Activated naive CD4-positive, alpha-beta T cell treated with anti-CD3 and anti-CD28 coated beads for 36 hours (primary cell): Measurements from ENCODE around the gene CYB561D2. TPM values are rescaled to one million over a fixed set of nuclear protein-coding genes. Genes with fewer than 3 reads are reported as not detected.

Source experiments
- CTCF ChIA-PET: fragments of 350-600 bp; sonication (Branson Sonifier 250); formaldehyde crosslinking; loops from one replicate; lab custom pipeline; 2021; ENCODE audit warnings: antibody characterized with exemption; lab: Charles Lee
- DNase-seq: peaks from one replicate; pipeline ENCODE4 v3.0.0-alpha.2; 2020
- H3K27ac Mint-ChIP-seq: one replicate; pipeline ENCODE4 v1.8.0; 2021; ENCODE audit warnings: mild to moderate bottlenecking, mixed read lengths
- H3K27me3 Mint-ChIP-seq: one replicate; pipeline ENCODE4 v1.8.0; 2021; ENCODE audit warnings: low read depth, mixed read lengths
- H3K36me3 Mint-ChIP-seq: one replicate; pipeline ENCODE4 v1.8.0; 2021; ENCODE audit warnings: low read depth, mixed read lengths
- H3K4me1 Mint-ChIP-seq: one replicate; pipeline ENCODE4 v1.8.0; 2021; ENCODE audit warnings: low read depth, mixed read lengths
- H3K4me3 Mint-ChIP-seq: one replicate; pipeline ENCODE4 v1.8.0; 2021; ENCODE audit warnings: mild to moderate bottlenecking, moderate library complexity, mixed read lengths
- H3K9me3 Mint-ChIP-seq: one replicate; pipeline ENCODE4 v1.8.0; 2021; ENCODE audit warnings: mixed read lengths
- intact Hi-C: fragments of 100-400 bp; cut with micrococcal nuclease; formaldehyde crosslinking; loops from one replicate; pipeline ENCODE4 v1.15.1; 2023
- total RNA-seq, 2 experiments: library from RNA; stranded (reverse); gene quantifications; one replicate each; pipeline ENCODE4 v1.2.3, GENCODE V29; 2021

Gene CYB561D2
- total RNA-seq, 2 experiments from 2014 or later: 11.0 to 11.3 TPM

GRCh38 chr3:50347187-50347813 is 3.4 kb upstream of the CYB561D2 start:
- Mint-ChIP-seq H3K9me3 (no peaks in the 10 kb centered on the region), H3K4me1 (peaks cover 62% of the 10 kb centered on the region), H3K27me3 (no peaks in the 10 kb centered on the region), H3K36me3 (peaks cover 10% of the 10 kb centered on the region), H3K4me3 (no peak overlapping the region), H3K27ac (peak overlapping the region; percentile 59)
- intact Hi-C loops: loop anchor here (1.0 kb wide), 1 partner anchor 195 kb away; no protein-coding TSS in a partner anchor
- DNase-seq: peak; percentile 84
- CTCF ChIA-PET: interaction anchor here (0.6 to 4.1 kb wide), 15 partner anchors 9 to 269 kb away, joined by 3 to 29 read pairs (median 4); partner anchors contain the start of genes HYAL3 and NAA80

DNA sequence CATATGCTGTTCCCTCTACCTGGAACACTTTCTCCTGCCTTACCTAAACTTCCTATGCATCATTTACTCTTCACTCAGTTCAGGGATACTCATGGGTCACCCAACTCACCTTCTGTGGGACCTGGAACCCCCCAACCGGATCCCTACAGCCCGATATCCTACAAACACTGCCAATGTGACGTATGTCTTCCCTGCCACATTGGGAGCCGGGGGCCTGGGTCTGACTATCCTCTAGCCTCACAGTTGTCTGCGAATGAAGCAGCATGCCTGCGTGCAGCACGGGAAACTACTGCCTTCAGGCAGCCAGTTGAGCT is 492 bp upstream of the CYB561D2 start:
- no peak for DNase-seq
- CTCF ChIA-PET: interaction anchor here (0.8 to 4.1 kb wide), 5 partner anchors 9 to 226 kb away, joined by 3 to 29 read pairs (median 6); partner anchors contain the start of gene RASSF1
- Mint-ChIP-seq H3K27me3 (no peaks in the 10 kb centered on the region), H3K4me1 (peaks cover 58% of the 10 kb centered on the region), H3K9me3 (no peaks in the 10 kb centered on the region), H3K27ac (peak overlapping the region; percentile 97), H3K4me3 (peak overlapping the region; percentile 97), H3K36me3 (peaks cover 14% of the 10 kb centered on the region)
- intact Hi-C loops: loop anchor here (1.0 to 10.0 kb wide), 5 partner anchors 13 to 1035 kb away; partner anchors contain the start of genes HEMK1, IFRD2 and MANF

- peak; percentile 19 for DNase-seq
- peaks cover 61% of the 10 kb centered on the region for H3K4me1 Mint-ChIP-seq
- no peaks in the 10 kb centered on the region for H3K27me3 Mint-ChIP-seq
- H3K27ac Mint-ChIP-seq: peak overlapping the region; percentile 97
- intact Hi-C loops: loop anchor here (1.0 to 10.0 kb wide), 4 partner anchors 8 to 1033 kb away; partner anchors contain the start of genes HEMK1, HYAL3, MANF and NAA80
- no peaks in the 10 kb centered on the region for H3K9me3 Mint-ChIP-seq
- peaks cover 14% of the 10 kb centered on the region for H3K36me3 Mint-ChIP-seq
- H3K4me3 Mint-ChIP-seq: peak overlapping the region; percentile 97
- CTCF ChIA-PET: interaction anchor here (3.4 kb wide), 1 partner anchor 14 kb away, joined by 14 read pairs; no protein-coding TSS in a partner anchor
Measured at GRCh38 chr3:50351323-50351697, 648 bp downstream of the CYB561D2 start.

DNA sequence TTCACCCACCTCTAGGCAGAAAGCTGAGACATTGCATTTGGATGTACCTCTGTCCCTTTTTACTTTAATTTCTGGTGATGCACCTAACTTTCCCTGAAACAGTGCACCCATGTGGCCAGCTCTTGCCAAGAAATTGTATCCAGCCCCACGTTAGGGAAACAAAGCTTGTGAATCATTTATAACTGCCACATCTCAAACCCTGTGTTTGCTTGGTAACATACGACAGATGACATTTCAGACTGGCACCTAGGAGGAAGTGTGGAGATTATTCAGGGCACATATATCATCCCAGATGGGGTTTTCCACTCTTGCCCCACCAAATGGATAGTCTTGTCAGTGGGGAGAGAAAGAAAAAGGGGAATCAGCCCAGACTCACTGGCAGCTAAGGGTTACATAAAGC is 2.1 kb downstream of the CYB561D2 start:
- no peak overlapping the region for H3K4me3 Mint-ChIP-seq
- H3K9me3 Mint-ChIP-seq: no peaks in the 10 kb centered on the region
- H3K4me1 Mint-ChIP-seq: peaks cover 63% of the 10 kb centered on the region
- peak; percentile 24 for DNase-seq
- CTCF ChIA-PET: interaction anchor here (0.9 to 1.6 kb wide), 5 partner anchors 8 to 190 kb away, joined by 3 to 4 read pairs (median 3); no protein-coding TSS in a partner anchor
- H3K27ac Mint-ChIP-seq: no peak overlapping the region
- intact Hi-C loops: loop anchor here (10.0 kb wide), 1 partner anchor 1032 kb away; the partner anchor contains the start of gene MANF
- H3K36me3 Mint-ChIP-seq: peaks cover 16% of the 10 kb centered on the region
- no peaks in the 10 kb centered on the region for H3K27me3 Mint-ChIP-seq

DNA sequence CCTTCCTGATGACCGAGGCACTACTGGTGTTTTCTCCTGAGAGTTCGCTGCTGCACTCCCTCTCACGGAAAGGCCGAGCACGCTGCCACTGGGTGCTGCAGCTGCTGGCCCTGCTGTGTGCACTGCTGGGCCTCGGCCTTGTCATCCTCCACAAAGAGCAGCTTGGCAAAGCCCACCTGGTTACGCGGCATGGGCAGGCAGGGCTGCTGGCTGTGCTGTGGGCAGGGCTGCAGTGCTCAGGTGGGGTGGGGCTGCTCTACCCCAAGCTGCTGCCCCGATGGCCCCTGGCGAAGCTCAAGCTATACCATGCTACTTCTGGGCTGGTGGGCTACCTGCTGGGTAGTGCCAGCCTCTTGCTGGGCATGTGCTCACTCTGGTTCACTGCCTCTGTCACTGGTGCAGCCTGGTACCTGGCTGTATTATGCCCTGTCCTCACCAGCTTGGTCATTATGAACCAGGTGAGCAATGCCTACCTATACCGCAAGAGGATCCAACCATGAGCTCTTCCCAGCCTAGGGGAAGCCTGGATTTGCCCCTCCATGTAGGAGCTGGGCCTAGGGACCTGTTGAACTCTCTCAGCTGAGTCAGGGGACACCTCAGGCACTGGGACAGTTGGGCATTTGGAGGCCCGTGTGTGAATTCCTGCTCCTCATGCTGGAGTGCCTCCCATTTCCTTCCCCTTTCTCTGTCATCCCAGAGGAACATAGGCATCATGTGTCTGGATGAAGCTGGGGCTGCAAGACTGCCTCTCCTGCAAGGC is 2.8 kb downstream of the CYB561D2 start:
- intact Hi-C loops: loop anchor here (10.0 kb wide), 1 partner anchor 1031 kb away; the partner anchor contains the start of gene MANF
- peaks cover 18% of the 10 kb centered on the region for H3K36me3 Mint-ChIP-seq
- CTCF ChIA-PET: interaction anchor here (0.9 to 1.6 kb wide), 7 partner anchors 8 to 196 kb away, joined by 3 to 5 read pairs (median 3); no protein-coding TSS in a partner anchor
- no peaks in the 10 kb centered on the region for H3K27me3 Mint-ChIP-seq
- peaks cover 63% of the 10 kb centered on the region for H3K4me1 Mint-ChIP-seq
- H3K27ac Mint-ChIP-seq: no peak overlapping the region
- no peak overlapping the region for H3K4me3 Mint-ChIP-seq
- no peak for DNase-seq
- H3K9me3 Mint-ChIP-seq: no peaks in the 10 kb centered on the region

DNA sequence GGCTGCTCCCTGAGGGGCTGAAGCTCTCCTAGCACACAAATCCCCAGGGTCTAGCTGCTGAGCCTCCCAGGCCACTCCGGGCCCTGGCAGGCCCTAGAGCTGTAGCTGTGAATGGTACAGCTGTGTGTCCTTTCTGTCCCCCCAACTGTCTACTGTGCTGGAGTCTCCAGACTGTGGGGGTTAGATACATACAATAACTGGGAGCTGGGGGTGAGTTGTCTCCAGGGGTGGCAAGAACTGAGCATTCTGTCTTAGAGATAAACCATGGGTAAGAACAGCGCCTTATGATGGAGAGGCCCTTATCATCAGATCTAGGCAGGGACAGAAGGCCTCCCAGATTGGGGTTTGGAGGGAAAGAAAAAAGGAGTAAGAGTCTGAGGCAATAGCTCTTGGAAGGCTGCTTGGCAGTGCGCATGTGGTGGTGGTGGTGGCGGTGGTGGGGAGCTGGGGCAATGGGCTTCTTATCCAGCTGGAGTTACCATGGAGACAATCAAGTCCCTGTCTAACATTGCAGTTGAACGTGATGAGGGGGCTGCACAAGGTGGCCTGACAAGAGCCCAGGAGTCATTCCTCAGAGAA is 3.6 kb downstream of the CYB561D2 start:
- H3K27me3 Mint-ChIP-seq: no peaks in the 10 kb centered on the region
- no peak for DNase-seq
- H3K27ac Mint-ChIP-seq: no peak overlapping the region
- no peaks in the 10 kb centered on the region for H3K9me3 Mint-ChIP-seq
- intact Hi-C loops: loop anchor here (10.0 kb wide), 1 partner anchor 1031 kb away; the partner anchor contains the start of gene MANF
- H3K4me1 Mint-ChIP-seq: peaks cover 56% of the 10 kb centered on the region
- peaks cover 17% of the 10 kb centered on the region for H3K36me3 Mint-ChIP-seq
- H3K4me3 Mint-ChIP-seq: no peak overlapping the region
- CTCF ChIA-PET: interaction anchor here (1.2 to 1.5 kb wide), 4 partner anchors 10 to 195 kb away, joined by 3 to 5 read pairs (median 3); no protein-coding TSS in a partner anchor

DNA sequence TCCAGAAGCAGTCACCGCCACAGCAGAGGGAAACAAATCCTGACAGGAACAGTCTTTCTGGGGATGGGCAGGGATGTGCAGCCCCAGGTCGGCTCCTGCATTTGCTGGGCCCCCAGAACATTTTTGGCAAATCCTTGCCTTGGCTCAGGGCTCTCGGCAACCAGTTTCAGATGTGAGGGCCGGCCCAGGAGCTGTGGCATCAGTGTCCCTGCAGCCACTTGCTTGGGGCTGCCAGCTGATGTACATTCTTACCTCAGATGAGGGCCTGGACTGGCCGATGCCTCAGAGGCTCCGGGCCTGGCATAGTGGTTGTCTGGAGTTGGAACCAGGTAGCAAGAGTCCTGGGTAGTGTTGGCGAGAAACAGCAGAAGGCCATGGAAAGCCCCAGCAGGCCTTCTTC is 4.2 kb downstream of the CYB561D2 start:
- CTCF ChIA-PET: interaction anchor here (1.2 kb wide), 1 partner anchor 30 kb away, joined by 3 read pairs; no protein-coding TSS in a partner anchor
- no peak overlapping the region for H3K4me3 Mint-ChIP-seq
- peaks cover 18% of the 10 kb centered on the region for H3K36me3 Mint-ChIP-seq
- intact Hi-C loops: loop anchor here (10.0 kb wide), 1 partner anchor 1030 kb away; the partner anchor contains the start of gene MANF
- no peak for DNase-seq
- H3K27me3 Mint-ChIP-seq: no peaks in the 10 kb centered on the region
- no peaks in the 10 kb centered on the region for H3K9me3 Mint-ChIP-seq
- H3K4me1 Mint-ChIP-seq: peaks cover 56% of the 10 kb centered on the region
- no peak overlapping the region for H3K27ac Mint-ChIP-seq

DNA sequence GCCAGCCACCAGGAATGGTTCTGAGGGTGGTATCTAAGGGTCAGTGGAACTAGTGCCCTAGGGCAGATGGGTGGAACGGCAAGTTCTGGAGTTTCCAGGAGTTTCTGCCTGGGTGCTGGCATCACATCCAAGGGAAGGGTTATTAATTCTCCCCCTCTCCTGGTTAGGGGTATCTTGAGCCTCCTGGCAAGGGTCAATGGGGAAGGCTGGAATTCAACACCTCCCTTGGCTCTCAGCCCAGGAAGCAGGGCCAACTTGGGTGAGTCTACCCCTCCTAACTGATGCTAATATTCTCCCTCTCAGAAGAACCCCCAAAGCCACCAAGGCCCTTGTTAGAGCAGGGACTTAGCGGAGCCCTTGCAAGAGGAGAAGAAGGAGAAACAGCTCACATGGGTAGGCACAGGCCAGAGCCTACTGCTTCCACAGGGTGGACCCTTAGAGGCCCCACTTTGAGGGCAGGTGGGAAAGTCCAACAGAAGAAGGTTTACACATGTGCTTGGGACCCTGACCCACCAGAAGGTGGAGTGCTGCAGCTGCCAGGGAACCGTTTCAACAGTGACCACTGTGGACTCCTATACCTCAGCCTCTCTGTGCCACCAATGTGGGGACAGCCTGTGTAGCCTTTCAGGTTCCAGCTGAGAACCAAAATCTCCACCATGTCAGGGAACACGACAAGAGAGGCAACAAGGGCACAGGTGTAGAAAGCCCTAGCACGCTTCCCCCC is 5.3 kb downstream of the CYB561D2 start:
- Mint-ChIP-seq H3K4me3 (no peak overlapping the region), H3K27ac (peak overlapping the region; percentile 13), H3K4me1 (peaks cover 54% of the 10 kb centered on the region), H3K9me3 (no peaks in the 10 kb centered on the region), H3K36me3 (peaks cover 18% of the 10 kb centered on the region), H3K27me3 (no peaks in the 10 kb centered on the region)
- CTCF ChIA-PET: interaction anchor here (1.5 to 1.6 kb wide), 2 partner anchors 11 to 186 kb away, joined by 4 to 6 read pairs; partner anchors contain the start of gene ZMYND10
- intact Hi-C loops: loop anchor here (10.0 kb wide), 1 partner anchor 1029 kb away; the partner anchor contains the start of gene MANF
- DNase-seq: no peak

DNA sequence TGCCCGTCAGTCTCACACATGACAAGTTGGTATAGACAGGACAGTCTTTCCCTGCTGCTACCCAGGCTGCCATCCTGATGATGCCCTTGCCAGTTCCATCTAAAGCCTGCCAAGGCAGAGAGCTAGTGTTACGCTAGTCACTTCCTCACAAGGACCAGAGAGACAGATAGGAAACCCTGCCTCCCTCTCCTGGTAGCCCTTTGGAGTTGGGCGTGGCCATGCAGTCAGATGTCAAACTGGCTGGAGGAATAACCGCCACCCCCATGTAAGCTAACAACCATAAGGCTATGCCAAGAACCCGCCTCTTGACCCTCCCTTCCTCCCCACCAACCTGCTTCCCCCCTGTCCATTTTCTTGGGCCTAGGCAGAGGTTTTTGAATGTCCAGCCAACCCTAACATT is 5.9 kb downstream of the CYB561D2 start:
- H3K9me3 Mint-ChIP-seq: no peaks in the 10 kb centered on the region

GRCh38 chr3:50357481-50357880 is 6.8 kb downstream of the CYB561D2 start:
- Mint-ChIP-seq H3K4me3 (peak overlapping the region; percentile 97), H3K4me1 (peaks cover 43% of the 10 kb centered on the region), H3K27me3 (no peaks in the 10 kb centered on the region), H3K9me3 (no peaks in the 10 kb centered on the region), H3K36me3 (peaks cover 16% of the 10 kb centered on the region), H3K27ac (peak overlapping the region; percentile 13)
- no peak for DNase-seq
- CTCF ChIA-PET: interaction anchor here (1.3 kb wide), 1 partner anchor 10 kb away, joined by 5 read pairs; no protein-coding TSS in a partner anchor
- intact Hi-C loops: loop anchor here (10.0 kb wide), 1 partner anchor 1027 kb away; the partner anchor contains the start of gene MANF

More for the DNA sequence above, 5.9 kb downstream of the CYB561D2 start:
- Mint-ChIP-seq H3K27me3 (no peaks in the 10 kb centered on the region), H3K4me1 (peaks cover 48% of the 10 kb centered on the region), H3K27ac (no peak overlapping the region), H3K4me3 (no peak overlapping the region), H3K36me3 (peaks cover 18% of the 10 kb centered on the region)
- DNase-seq: no peak
- intact Hi-C loops: loop anchor here (10.0 kb wide), 1 partner anchor 1028 kb away; the partner anchor contains the start of gene MANF
- CTCF ChIA-PET: interaction anchor here (1.5 to 1.6 kb wide), 2 partner anchors 11 to 185 kb away, joined by 4 to 6 read pairs; partner anchors contain the start of gene ZMYND10
